Epithelial cell of esophagus (primary cell): ENCODE data around the gene RNF25.

ENCODE experiments used
- DNase-seq: peaks from one replicate; pipeline ENCODE4 v3.0.0; 2010; ENCODE audit warnings: low read depth
- H3K4me3 ChIP-seq: 2 replicates; pipeline ENCODE4 v1.5.1; 2011; ENCODE audit warnings: mild to moderate bottlenecking, low read length, control low read depth
- TF ChIP-seq, protein P1 (sequence below): IDR thresholded peaks from 2 replicates; pipeline ENCODE4 v1.5.1; 2011; ENCODE audit warnings: low read depth, mild to moderate bottlenecking, low read length, control low read depth, inconsistent platforms; ENCODE audit not compliant: insufficient read depth; ENCODE audit errors: missing control alignments

RNF25 gene

DNA sequence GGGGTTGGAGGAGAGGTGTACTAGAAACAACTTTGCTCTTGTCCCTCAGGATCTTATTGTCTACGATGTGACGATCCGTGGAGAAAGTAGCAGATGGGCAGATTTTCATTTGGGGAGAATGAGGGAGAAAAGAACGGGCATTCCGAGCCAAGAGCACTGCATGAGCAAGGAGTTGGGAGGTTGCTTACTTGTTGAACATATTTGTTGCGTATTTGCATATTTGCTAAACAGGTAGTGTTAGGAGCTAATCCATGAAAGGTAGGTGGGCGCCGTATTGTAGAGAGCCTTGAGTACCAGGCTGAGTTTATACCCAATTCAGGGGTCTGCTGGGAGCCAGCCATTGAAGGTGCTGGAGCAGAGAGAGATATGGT lies 11.8 kb downstream of the RNF25 start:
- peak; percentile 10 for DNase-seq
- H3K4me3 ChIP-seq, result peak overlapping the region; percentile 94
- TF ChIP-seq, protein P1, sequence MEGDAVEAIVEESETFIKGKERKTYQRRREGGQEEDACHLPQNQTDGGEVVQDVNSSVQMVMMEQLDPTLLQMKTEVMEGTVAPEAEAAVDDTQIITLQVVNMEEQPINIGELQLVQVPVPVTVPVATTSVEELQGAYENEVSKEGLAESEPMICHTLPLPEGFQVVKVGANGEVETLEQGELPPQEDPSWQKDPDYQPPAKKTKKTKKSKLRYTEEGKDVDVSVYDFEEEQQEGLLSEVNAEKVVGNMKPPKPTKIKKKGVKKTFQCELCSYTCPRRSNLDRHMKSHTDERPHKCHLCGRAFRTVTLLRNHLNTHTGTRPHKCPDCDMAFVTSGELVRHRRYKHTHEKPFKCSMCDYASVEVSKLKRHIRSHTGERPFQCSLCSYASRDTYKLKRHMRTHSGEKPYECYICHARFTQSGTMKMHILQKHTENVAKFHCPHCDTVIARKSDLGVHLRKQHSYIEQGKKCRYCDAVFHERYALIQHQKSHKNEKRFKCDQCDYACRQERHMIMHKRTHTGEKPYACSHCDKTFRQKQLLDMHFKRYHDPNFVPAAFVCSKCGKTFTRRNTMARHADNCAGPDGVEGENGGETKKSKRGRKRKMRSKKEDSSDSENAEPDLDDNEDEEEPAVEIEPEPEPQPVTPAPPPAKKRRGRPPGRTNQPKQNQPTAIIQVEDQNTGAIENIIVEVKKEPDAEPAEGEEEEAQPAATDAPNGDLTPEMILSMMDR, result no peak

DNA sequence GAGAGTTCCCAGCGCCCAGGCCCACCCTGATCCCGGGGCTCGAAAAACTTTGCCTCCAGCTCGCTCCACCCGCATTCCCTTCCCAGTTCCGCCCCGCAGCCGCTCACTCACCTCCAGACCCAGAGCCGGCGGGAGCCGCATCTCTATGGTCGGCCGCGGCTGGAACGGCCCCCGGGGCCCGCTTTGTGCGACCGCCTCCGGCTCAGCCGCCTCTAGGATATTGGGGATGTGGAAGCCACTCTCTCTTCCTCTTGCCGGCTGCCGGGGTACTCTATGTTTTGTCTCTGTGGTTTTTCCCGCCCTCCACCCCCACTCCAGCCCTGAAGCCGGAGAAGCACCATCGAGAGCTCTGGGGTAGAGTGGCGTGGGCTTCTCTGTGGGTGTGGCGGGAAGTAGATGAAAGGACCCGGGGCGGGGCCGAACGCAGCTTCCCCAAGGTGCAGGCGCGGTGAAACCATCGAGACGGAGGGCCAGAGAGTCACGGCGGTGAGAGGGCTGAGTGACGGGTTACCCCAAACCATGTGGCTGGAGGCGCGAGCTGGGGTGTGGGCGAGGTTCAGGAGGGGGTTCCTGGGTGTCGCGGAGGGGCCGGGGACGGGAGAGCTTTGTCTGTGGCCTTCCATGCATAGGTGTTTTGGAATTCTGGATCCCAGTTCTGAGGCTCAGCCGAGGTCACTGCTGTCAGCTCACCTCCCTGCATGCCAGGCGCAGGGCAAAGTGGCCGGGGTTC lies 12.4 kb downstream of the RNF25 start, which contains the start of the genes BCS1L and ZNF142:
TSS of gene BCS1L (plus strand) at position 426 of the 730 bp plus-strand sequence. CDS start 1,305 bp downstream, outside the sequence.
TSS of gene ZNF142 (minus strand) at position 366 of the 730 bp plus-strand sequence. CDS start 3,194 bp downstream, outside the sequence.
- TF ChIP-seq, protein P1, result no peak
- peak within 1 kb of the TSS; percentile 94 for H3K4me3 ChIP-seq
- DNase-seq, result peak; percentile 95

DNA sequence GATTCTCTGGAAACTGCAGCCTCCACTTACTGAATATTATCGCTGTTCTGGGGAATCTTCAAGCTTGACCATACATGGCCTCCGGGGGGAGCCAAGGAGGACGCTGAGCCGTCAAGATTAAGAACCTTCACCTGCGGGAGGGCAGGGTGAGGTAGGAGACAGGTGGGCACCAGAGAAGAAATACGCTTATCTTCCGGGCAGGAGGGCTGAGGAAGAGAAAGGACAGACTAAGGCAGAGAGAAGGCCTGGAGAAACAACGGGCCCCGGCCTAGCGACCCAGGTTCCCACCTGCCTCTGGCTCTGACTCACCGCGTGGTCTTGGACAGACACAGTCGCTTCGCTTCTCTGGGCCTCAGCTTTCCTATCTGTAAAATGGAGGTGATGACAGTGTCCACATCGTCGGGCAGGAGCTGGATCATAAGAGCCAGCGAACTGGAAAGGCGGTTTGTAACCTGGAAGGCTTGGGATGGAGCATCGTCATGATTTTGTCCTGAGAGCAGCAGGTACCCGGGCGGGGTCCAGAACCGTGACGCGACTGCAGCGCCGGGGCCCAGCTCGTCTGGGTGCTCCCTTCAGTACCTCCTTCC lies 13.0 kb downstream of the RNF25 start:
- peak overlapping the region; percentile 94 for H3K4me3 ChIP-seq
- DNase-seq, result peak; percentile 76
- TF ChIP-seq, protein P1, result peak; percentile 57

DNA sequence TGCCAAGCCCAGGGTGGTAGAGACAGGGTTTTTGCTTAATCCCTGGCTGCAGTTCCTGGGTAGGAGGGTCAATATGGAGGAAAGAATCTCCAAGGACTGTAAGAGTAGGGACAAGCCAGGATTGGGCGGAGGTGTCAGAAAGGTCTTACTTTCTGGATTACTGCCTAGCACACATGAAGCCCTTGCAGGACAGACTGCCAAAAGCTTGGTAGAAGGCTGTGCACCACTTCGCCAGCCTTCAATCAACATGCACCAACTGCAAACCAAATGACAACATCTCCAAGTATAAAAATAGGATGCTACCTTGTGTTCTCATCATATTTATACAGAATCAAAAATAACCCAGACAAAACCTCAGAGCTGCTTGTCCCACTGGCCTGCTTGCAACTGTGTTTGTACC lies 16.1 kb downstream of the RNF25 start:
- no peak for DNase-seq
- H3K4me3 ChIP-seq, result no peak overlapping the region
- TF ChIP-seq, protein P1, result no peak

DNA sequence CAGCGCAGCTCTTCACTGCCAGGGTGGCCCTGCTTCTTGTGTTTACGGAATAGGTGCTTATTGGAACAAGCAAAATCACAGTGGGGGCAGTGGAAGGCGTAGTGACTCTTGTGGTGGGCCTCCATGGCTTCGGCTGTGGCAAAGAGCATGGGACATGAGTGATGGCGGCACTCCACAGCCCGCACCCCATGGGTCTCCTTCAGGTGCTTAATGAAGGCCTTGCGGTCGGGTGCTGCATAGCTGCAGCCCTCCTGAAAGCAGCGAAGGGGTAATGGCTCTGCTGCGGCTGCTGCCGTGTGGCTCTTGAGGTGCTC lies 23.1 kb downstream of the RNF25 start:
- no peak for DNase-seq
- TF ChIP-seq, protein P1, result no peak
- no peak overlapping the region for H3K4me3 ChIP-seq

DNA sequence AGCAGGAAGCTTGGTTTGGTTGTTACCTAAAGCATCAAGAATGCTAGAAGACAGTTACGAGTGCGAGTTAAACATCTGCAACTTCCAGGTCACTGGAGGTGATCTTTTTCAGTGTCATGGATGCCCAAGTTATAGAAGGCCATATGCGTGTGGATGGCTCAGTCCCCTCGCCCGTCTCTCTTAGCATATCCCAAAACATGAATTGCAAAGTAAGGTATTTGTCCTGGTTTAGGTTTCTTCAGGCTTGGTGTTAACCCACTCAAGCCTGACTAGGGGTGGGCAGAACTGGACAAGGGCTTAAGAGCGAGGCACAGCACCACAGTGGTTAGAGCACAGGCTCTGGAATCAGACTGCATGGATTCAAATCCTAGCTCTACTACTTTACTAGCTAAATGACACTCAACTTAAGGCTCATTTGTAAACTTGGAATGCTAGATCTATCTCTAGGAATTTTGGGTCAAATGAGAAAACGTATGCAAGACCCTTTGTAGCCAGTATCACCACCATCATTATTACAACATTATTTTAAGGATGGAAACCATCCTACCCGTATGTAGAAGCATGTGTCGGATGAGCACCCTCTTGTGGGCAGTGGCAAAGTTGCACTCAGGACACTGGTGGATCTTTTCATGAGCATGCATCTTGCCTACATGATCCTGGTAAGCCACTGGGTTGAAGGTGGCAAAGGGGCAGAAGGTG lies 23.6 kb downstream of the RNF25 start:
- peak; percentile 77 for DNase-seq
- H3K4me3 ChIP-seq, result no peak overlapping the region
- TF ChIP-seq, protein P1, result peak; percentile 94
